H9 (cell line): ENCODE results near the gene RUNX1. TPM values are rescaled to one million over a fixed set of nuclear protein-coding genes. Genes with fewer than 3 reads are reported as not detected.

Experiments used
- DNase-seq: peaks from one replicate; pipeline ENCODE4 v3.0.0-alpha.2; 2017
- H2AFZ ChIP-seq: one replicate; pipeline ENCODE4 v1.6.1; 2013; ENCODE audit warnings: mild to moderate bottlenecking, low read length, control low read depth, moderate library complexity
- H2AK5ac ChIP-seq: 2 replicates; pipeline ENCODE4 v1.6.1; 2013; ENCODE audit warnings: low read length, control low read depth, mixed read lengths; ENCODE audit not compliant: insufficient read length
- H2BK120ac ChIP-seq: one replicate; pipeline ENCODE4 v1.6.1; 2013; ENCODE audit warnings: low read depth, mild to moderate bottlenecking, low read length, control low read depth, inconsistent platforms; ENCODE audit not compliant: poor library complexity, severe bottlenecking
- H2BK12ac ChIP-seq: 2 replicates; pipeline ENCODE4 v1.6.1; 2013; ENCODE audit warnings: low read length, control low read depth, mixed read lengths, low read depth; ENCODE audit not compliant: insufficient read length
- H2BK15ac ChIP-seq: 2 replicates; pipeline ENCODE4 v1.6.1; 2013; ENCODE audit warnings: low read depth, low read length, control low read depth
- H2BK20ac ChIP-seq: one replicate; pipeline ENCODE4 v1.6.1; 2013; ENCODE audit warnings: low read depth, mild to moderate bottlenecking, low read length, control low read depth, inconsistent platforms; ENCODE audit not compliant: poor library complexity, severe bottlenecking
- H2BK5ac ChIP-seq: 2 replicates; pipeline ENCODE4 v1.6.1; 2013; ENCODE audit warnings: low read length, control low read depth, mixed read lengths; ENCODE audit not compliant: insufficient read length
- H3K14ac ChIP-seq: 2 replicates; pipeline ENCODE4 v1.6.1; 2013; ENCODE audit warnings: low read length, control low read depth; ENCODE audit not compliant: insufficient read depth
- H3K18ac ChIP-seq: 2 replicates; pipeline ENCODE4 v1.6.1; 2013; ENCODE audit warnings: low read depth, mild to moderate bottlenecking, mixed read lengths, low read length, control low read depth; ENCODE audit not compliant: insufficient read length
- H3K23ac ChIP-seq: 2 replicates; pipeline ENCODE4 v1.6.1; 2013; ENCODE audit warnings: low read length, control low read depth, mixed read lengths, low read depth; ENCODE audit not compliant: insufficient read length
- H3K23me2 ChIP-seq: 2 replicates; pipeline ENCODE4 v1.6.1; 2013; ENCODE audit warnings: low read depth, mild to moderate bottlenecking, mixed read lengths, low read length, control low read depth; ENCODE audit not compliant: insufficient read length, poor library complexity, severe bottlenecking
- H3K27ac ChIP-seq: 2 replicates; pipeline ENCODE4 v1.5.1; 2013; ENCODE audit warnings: low read length, control low read depth, mixed read lengths, low read depth; ENCODE audit not compliant: insufficient read length
- H3K27me3 ChIP-seq: 2 replicates; pipeline ENCODE4 v1.6.1; 2013; ENCODE audit warnings: low read length, control low read depth, inconsistent platforms; ENCODE audit not compliant: insufficient read depth
- H3K4ac ChIP-seq: 2 replicates; pipeline ENCODE4 v1.6.1; 2013; ENCODE audit warnings: low read depth, mild to moderate bottlenecking, control low read depth, inconsistent platforms, low read length, moderate library complexity
- H3K4me1 ChIP-seq: 2 replicates; pipeline ENCODE4 v1.6.1; 2013; ENCODE audit warnings: low read length, control low read depth, inconsistent platforms; ENCODE audit not compliant: insufficient read depth
- H3K4me2 ChIP-seq: 2 replicates; pipeline ENCODE4 v1.6.1; 2013; ENCODE audit warnings: low read length, control low read depth, mixed read lengths; ENCODE audit not compliant: insufficient read length, insufficient read depth
- H3K56ac ChIP-seq: 2 replicates; pipeline ENCODE4 v1.6.1; 2013; ENCODE audit warnings: low read depth, mild to moderate bottlenecking, mixed read lengths, low read length, control low read depth; ENCODE audit not compliant: insufficient read length
- H3K79me1 ChIP-seq: 2 replicates; pipeline ENCODE4 v1.6.1; 2013; ENCODE audit warnings: low read depth, mild to moderate bottlenecking, moderate library complexity, low read length, control low read depth, inconsistent platforms; ENCODE audit not compliant: insufficient read depth, poor library complexity, severe bottlenecking
- H3K79me2 ChIP-seq: 2 replicates; pipeline ENCODE4 v1.6.1; 2013; ENCODE audit warnings: low read length, control low read depth, inconsistent platforms; ENCODE audit not compliant: insufficient read depth
- H3K9ac ChIP-seq: 2 replicates; pipeline ENCODE4 v1.6.1; 2013; ENCODE audit warnings: low read length, control low read depth, mixed read lengths; ENCODE audit not compliant: insufficient read length; ENCODE audit errors: extremely low read depth
- H3K9me3 ChIP-seq: one replicate; pipeline ENCODE4 v1.6.1; 2013; ENCODE audit warnings: low read depth, low read length, inconsistent platforms; ENCODE audit not compliant: control insufficient read depth
- H3T11ph ChIP-seq: one replicate; pipeline ENCODE4 v1.6.1; 2013; ENCODE audit warnings: mild to moderate bottlenecking, low read length, control low read depth, inconsistent platforms
- H4K20me1 ChIP-seq: one replicate; pipeline ENCODE4 v1.6.1; 2013; ENCODE audit not compliant: control insufficient read depth, insufficient read length, insufficient read depth
- H4K5ac ChIP-seq: 2 replicates; pipeline ENCODE4 v1.6.1; 2013; ENCODE audit warnings: low read depth, mild to moderate bottlenecking, mixed read lengths, low read length, control low read depth; ENCODE audit not compliant: insufficient read length
- H4K8ac ChIP-seq: replicated peaks from 2 replicates; pipeline ENCODE4 v1.6.1; 2013; ENCODE audit warnings: low read length, control low read depth, mixed read lengths, low read depth; ENCODE audit not compliant: insufficient read length
- H4K91ac ChIP-seq: 2 replicates; pipeline ENCODE4 v1.6.1; 2013; ENCODE audit warnings: low read depth, mild to moderate bottlenecking, moderate library complexity, mixed read lengths, low read length, control low read depth; ENCODE audit not compliant: insufficient read length
- H3K27ac Mint-ChIP-seq, 3 experiments: 2 replicates in 2 of 3; 3 replicates in 1 of 3; pipeline ENCODE4 v1.8.0; 2020 to 2021; ENCODE audit warnings: mixed read lengths in 3 of 3, mild to moderate bottlenecking in 1 of 3, moderate library complexity in 1 of 3
- H3K27me3 Mint-ChIP-seq: 2 replicates; pipeline ENCODE4 v1.8.0; 2021; ENCODE audit warnings: low read depth, mild to moderate bottlenecking, moderate library complexity, mixed read lengths
- H3K36me3 Mint-ChIP-seq, 3 experiments: 2 replicates in 2 of 3; 3 replicates in 1 of 3; pipeline ENCODE4 v1.8.0; 2020 to 2021; ENCODE audit warnings: low read depth in 3 of 3, mixed read lengths in 3 of 3; ENCODE audit not compliant: insufficient read depth in 1 of 3
- H3K4me1 Mint-ChIP-seq, 2 experiments: 2 replicates each; pipeline ENCODE4 v1.8.0; 2020; ENCODE audit warnings: mixed read lengths in 2 of 2
- H3K4me3 Mint-ChIP-seq, 2 experiments: 2 replicates in 1 of 2; 3 replicates in 1 of 2; pipeline ENCODE4 v1.8.0; 2020 to 2021; ENCODE audit warnings: mild to moderate bottlenecking in 2 of 2, mixed read lengths in 2 of 2, moderate library complexity in 1 of 2
- H3K9me3 Mint-ChIP-seq, 2 experiments: 2 replicates in 1 of 2; 3 replicates in 1 of 2; pipeline ENCODE4 v1.8.0; 2020; ENCODE audit warnings: mild to moderate bottlenecking in 2 of 2, mixed read lengths in 2 of 2, moderate library complexity in 1 of 2
- CTCF ChIP-seq: fragments of 200-600 bp; sonication (generic); conservative IDR thresholded peaks from 3 replicates; pipeline ENCODE4 v1.8.0; 2021; ENCODE audit warnings: antibody characterized with exemption, mild to moderate bottlenecking
- WGBS: extraction: QIAGEN DNeasy Blood & Tissue Kit; methylation state at CpG from one replicate; pipeline ENCODE4 v1.1.7; 2013; ENCODE audit warnings: missing lambda C conversion rate, low lambda C conversion rate, mixed read lengths; ENCODE audit not compliant: insufficient read length; ENCODE audit errors: extremely low coverage; 5-methylcytosine and 5-hydroxymethylcytosine counted together
- total RNA-seq: library from RNA; stranded (reverse); gene quantifications from 2 replicates; pipeline ENCODE4 v1.2.1, GENCODE V29; 2021

RUNX1 gene
- total RNA-seq, 1 experiment from 2014 or later: 0.72 TPM

- Mint-ChIP-seq H3K4me3 (no peak overlapping the region), H3K27ac (no peak overlapping the region), H3K4me1 (peaks cover 5 to 8% of the 10 kb centered on the region in 2 experiments), H3K9me3 (peaks cover 0 to 2% of the 10 kb centered on the region in 2 experiments; a peak in 1 of 5 replicates), H3K27me3 (peaks cover 6% of the 10 kb centered on the region; the same call in 1 of the 2 replicates), H3K36me3 (peaks cover 0 to 3% (median 0%) of the 10 kb centered on the region in 3 experiments; a peak in 1 of 7 replicates)
- Histone ChIP-seq H3K79me1 (no peaks in the 10 kb centered on the region), H2BK12ac (no peak overlapping the region), H3K4me1 (no peaks in the 10 kb centered on the region), H3T11ph (no peak overlapping the region), H3K4me2 (no peak overlapping the region), H2BK5ac (no peak overlapping the region), H4K91ac (no peak overlapping the region), H3K4ac (no peak overlapping the region), H3K79me2 (no peaks in the 10 kb centered on the region), H3K9ac (no peak overlapping the region), H3K27ac (no peak overlapping the region), H3K14ac (no peak overlapping the region), H3K9me3 (no peaks in the 10 kb centered on the region), H4K20me1 (no peaks in the 10 kb centered on the region), H3K56ac (no peak overlapping the region), H3K23me2 (no peaks in the 10 kb centered on the region), H3K18ac (no peak overlapping the region), H2BK20ac (no peak overlapping the region), H2AFZ (no peak overlapping the region), H2AK5ac (no peak overlapping the region), H4K8ac (no peak overlapping the region), H4K5ac (no peak overlapping the region), H2BK15ac (no peak overlapping the region), H3K23ac (no peak overlapping the region), H3K27me3 (no peaks in the 10 kb centered on the region), H2BK120ac (no peak overlapping the region)
- DNase-seq: no peak
- WGBS: no CpG with 5 or more reads among the region's 5 CpGs
- no peak for TF ChIP-seq CTCF
Measured at GRCh38 chr21:34998176-34998575, 50.9 kb downstream of the RUNX1 start.
